ENCODE data around the gene CFAP77. TPM values are rescaled to one million over a fixed set of nuclear protein-coding genes. Genes with fewer than 3 reads are reported as not detected.

The CFAP77 gene
- total and polyA plus RNA-seq, 2 donors from 2014 or later = 0.50 TPM; not detected in 1

- no peak overlapping the region for H3K27ac ChIP-seq (ENCODE audit: low read depth in 2 of 2, low read length in 2 of 2)
Observed at GRCh38 chr9:132494857-132495256, 84.8 kb downstream of the CFAP77 start.

DNA sequence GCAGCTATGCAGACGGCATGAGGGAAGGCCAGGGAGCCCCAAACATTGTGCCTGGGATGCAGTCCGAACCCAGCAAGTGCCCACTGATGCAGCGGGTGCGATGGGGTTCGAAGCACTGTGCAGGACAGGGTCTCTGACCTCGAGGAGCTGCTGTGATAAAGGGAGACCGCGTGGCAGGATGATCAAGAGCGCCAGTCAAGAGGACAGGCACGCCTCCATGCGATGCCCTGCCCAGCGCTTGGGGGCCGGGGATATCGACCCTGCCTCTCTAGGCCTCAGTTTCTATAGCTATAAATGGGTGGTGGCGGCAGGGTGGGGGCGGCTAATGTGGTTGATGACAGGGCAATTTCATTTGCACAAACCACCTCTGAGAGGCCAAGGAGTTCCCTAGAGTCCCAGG is 87.7 kb downstream of the CFAP77 start:
- Histone ChIP-seq H3K4me3 (ENCODE audit: low read length in 3 of 3) (no peak overlapping the region), H3K27ac (ENCODE audit: low read depth in 2 of 2, low read length in 2 of 2) (no peak overlapping the region), H3K9me3 (ENCODE audit: control insufficient read depth in 2 of 3, insufficient read depth in 1 of 3, low read length in 3 of 3) (peaks cover 0 to 11% (median 0%) of the 10 kb centered on the region in 3 donors), H3K27me3 (ENCODE audit: control insufficient read depth, insufficient read depth, low read length) (no peaks in the 10 kb centered on the region), H3K36me3 (ENCODE audit: control insufficient read depth in 2 of 3, insufficient read depth in 3 of 3, low read length in 3 of 3) (no peaks in the 10 kb centered on the region), H3K9ac (ENCODE audit: low read length in 3 of 3) (no peak overlapping the region), H3K4me1 (ENCODE audit: control insufficient read depth in 2 of 3, insufficient read depth in 2 of 3, low read depth in 1 of 3, low read length in 3 of 3) (no peaks in the 10 kb centered on the region)
- TF ChIP-seq, protein P1, sequence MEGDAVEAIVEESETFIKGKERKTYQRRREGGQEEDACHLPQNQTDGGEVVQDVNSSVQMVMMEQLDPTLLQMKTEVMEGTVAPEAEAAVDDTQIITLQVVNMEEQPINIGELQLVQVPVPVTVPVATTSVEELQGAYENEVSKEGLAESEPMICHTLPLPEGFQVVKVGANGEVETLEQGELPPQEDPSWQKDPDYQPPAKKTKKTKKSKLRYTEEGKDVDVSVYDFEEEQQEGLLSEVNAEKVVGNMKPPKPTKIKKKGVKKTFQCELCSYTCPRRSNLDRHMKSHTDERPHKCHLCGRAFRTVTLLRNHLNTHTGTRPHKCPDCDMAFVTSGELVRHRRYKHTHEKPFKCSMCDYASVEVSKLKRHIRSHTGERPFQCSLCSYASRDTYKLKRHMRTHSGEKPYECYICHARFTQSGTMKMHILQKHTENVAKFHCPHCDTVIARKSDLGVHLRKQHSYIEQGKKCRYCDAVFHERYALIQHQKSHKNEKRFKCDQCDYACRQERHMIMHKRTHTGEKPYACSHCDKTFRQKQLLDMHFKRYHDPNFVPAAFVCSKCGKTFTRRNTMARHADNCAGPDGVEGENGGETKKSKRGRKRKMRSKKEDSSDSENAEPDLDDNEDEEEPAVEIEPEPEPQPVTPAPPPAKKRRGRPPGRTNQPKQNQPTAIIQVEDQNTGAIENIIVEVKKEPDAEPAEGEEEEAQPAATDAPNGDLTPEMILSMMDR (IDR thresholded peaks at IDR 0.05; ENCODE audit: borderline replicate concordance, extremely low read depth, insufficient read depth) = no peak
- intact Hi-C loops (cut with DNase I) = no loop called here
- FAIRE-seq (no peak), DNase-seq (no peak)

More at GRCh38 chr9:132494857-132495256, 84.8 kb downstream of the CFAP77 start:
- intact Hi-C loops (cut with DNase I) = no loop called here
- no peaks in the 10 kb centered on the region for H3K27me3 ChIP-seq (ENCODE audit: control insufficient read depth, insufficient read depth, low read length)
- peaks cover 0 to 12% (median 0%) of the 10 kb centered on the region in 3 donors for H3K9me3 ChIP-seq (ENCODE audit: control insufficient read depth in 2 of 3, insufficient read depth in 1 of 3, low read length in 3 of 3)
- no peak overlapping the region for H3K9ac ChIP-seq (ENCODE audit: low read length in 3 of 3)
- H3K4me3 ChIP-seq (ENCODE audit: low read length in 3 of 3) = no peak overlapping the region
- DNase-seq (no peak), FAIRE-seq (no peak)
- TF ChIP-seq, protein P1 (IDR thresholded peaks at IDR 0.05; ENCODE audit: borderline replicate concordance, extremely low read depth, insufficient read depth) = no peak
- H3K4me1 ChIP-seq (ENCODE audit: control insufficient read depth in 2 of 3, insufficient read depth in 2 of 3, low read depth in 1 of 3, low read length in 3 of 3) = no peaks in the 10 kb centered on the region
- H3K36me3 ChIP-seq (ENCODE audit: control insufficient read depth in 2 of 3, insufficient read depth in 3 of 3, low read length in 3 of 3) = no peaks in the 10 kb centered on the region

- Histone ChIP-seq H3K9me3 (ENCODE audit: control insufficient read depth in 2 of 3, insufficient read depth in 1 of 3, low read length in 3 of 3) (peaks cover 0 to 4% (median 0%) of the 10 kb centered on the region in 3 donors), H3K27me3 (ENCODE audit: control insufficient read depth, insufficient read depth, low read length) (no peaks in the 10 kb centered on the region), H3K9ac (ENCODE audit: low read length in 3 of 3) (no peak overlapping the region), H3K4me1 (ENCODE audit: control insufficient read depth in 2 of 3, insufficient read depth in 2 of 3, low read depth in 1 of 3, low read length in 3 of 3) (no peaks in the 10 kb centered on the region), H3K4me3 (ENCODE audit: low read length in 3 of 3) (no peak overlapping the region), H3K27ac (ENCODE audit: low read depth in 2 of 2, low read length in 2 of 2) (no peak overlapping the region), H3K36me3 (ENCODE audit: control insufficient read depth in 2 of 3, insufficient read depth in 3 of 3, low read length in 3 of 3) (no peaks in the 10 kb centered on the region)
- intact Hi-C loops (cut with DNase I) = no loop called here
- TF ChIP-seq, protein P1 (IDR thresholded peaks at IDR 0.05; ENCODE audit: borderline replicate concordance, extremely low read depth, insufficient read depth) = no peak
- no peak for FAIRE-seq
- peak in 4 of 5 donors; percentile 60 to 84 (median 78) for DNase-seq
Observed at GRCh38 chr9:132498531-132499210, 88.7 kb downstream of the CFAP77 start.
